Gastroesophageal sphincter (tissue), 4 donors: Measurements from ENCODE around the gene GAS2L2. TPM values are rescaled to one million over a fixed set of nuclear protein-coding genes. Genes with fewer than 3 reads are reported as not detected.

Experiments
- ATAC-seq: fragments of 150-250 bp; one replicate; pipeline ENCODE4 v1.9.1; 2016; ENCODE audit warnings: mild to moderate bottlenecking, moderate library complexity
- H3K27ac ChIP-seq, 4 donors: fragments of 200-600 bp; sonication (generic) in 3 of 4; 1 replicate in 3 of 4; 2 replicates in 1 of 4; pipeline ENCODE4 v1.5.1; 2016 to 2019
- H3K27me3 ChIP-seq: fragments of 200-600 bp; sonication (generic); one replicate; pipeline ENCODE4 v1.5.1; 2019
- H3K36me3 ChIP-seq, 2 donors: fragments of 200-600 bp; sonication (generic); one replicate each; pipeline ENCODE4 v1.5.1; 2019; ENCODE audit warnings: control low read depth in 1 of 2
- H3K4me1 ChIP-seq, 3 donors: fragments of 200-600 bp; sonication (generic); 1 replicate in 2 of 3; 2 replicates in 1 of 3; pipeline ENCODE4 v1.5.1; 2016 to 2019; ENCODE audit warnings: control low read depth in 2 of 3
- H3K4me3 ChIP-seq, 2 donors: fragments of 200-600 bp; sonication (generic); one replicate each; pipeline ENCODE4 v1.5.1; 2019; ENCODE audit warnings: mild to moderate bottlenecking in 1 of 2, moderate library complexity in 1 of 2
- H3K9me3 ChIP-seq, 3 donors: fragments of 200-600 bp; sonication (generic); one replicate each; pipeline ENCODE4 v1.5.1; 2017 to 2019; ENCODE audit warnings: control low read depth in 2 of 3
- EP300 ChIP-seq: sonication (generic); formaldehyde crosslinking; IDR thresholded peaks from one replicate; pipeline ENCODE4 v1.6.1; 2017; ENCODE audit warnings: antibody characterized with exemption, mild to moderate bottlenecking
- POLR2A ChIP-seq, 2 donors: fragments of 450-650 bp; IDR thresholded peaks; one replicate each; pipeline ENCODE4 v1.6.1; 2017; ENCODE audit warnings: antibody characterized with exemption in 2 of 2, mild to moderate bottlenecking in 2 of 2, moderate library complexity in 1 of 2
- POLR2AphosphoS5 ChIP-seq: sonication (generic); formaldehyde crosslinking; IDR thresholded peaks from one replicate; pipeline ENCODE4 v1.6.1; 2017; ENCODE audit warnings: antibody characterized with exemption
- WGBS, 2 donors: methylation state at CpG; one replicate each; pipeline ENCODE4 v1.1.5; 2018; ENCODE audit warnings: low coverage in 1 of 2; 5-methylcytosine and 5-hydroxymethylcytosine counted together
- total RNA-seq, 4 donors: library from RNA; depleted of rRNA; stranded (reverse); fragments of >200 nt; gene quantifications; one replicate each; pipeline ENCODE4 v1.1.0, GENCODE V29; 2016
- TF ChIP-seq, protein P1 (sequence below), 4 experiments: fragments of 200-600 bp in 2 of 4; fragments of 450-650 bp in 2 of 4; sonication (generic) in 1 of 4; IDR thresholded peaks; one replicate each; pipeline ENCODE4 v1.5.1; 2017 to 2019; ENCODE audit warnings: antibody characterized with exemption in 4 of 4, mild to moderate bottlenecking in 2 of 4, moderate library complexity in 2 of 4

GAS2L2 gene
- total RNA-seq, 4 donors from 2014 or later = 1.5 TPM; not detected in 3

DNA sequence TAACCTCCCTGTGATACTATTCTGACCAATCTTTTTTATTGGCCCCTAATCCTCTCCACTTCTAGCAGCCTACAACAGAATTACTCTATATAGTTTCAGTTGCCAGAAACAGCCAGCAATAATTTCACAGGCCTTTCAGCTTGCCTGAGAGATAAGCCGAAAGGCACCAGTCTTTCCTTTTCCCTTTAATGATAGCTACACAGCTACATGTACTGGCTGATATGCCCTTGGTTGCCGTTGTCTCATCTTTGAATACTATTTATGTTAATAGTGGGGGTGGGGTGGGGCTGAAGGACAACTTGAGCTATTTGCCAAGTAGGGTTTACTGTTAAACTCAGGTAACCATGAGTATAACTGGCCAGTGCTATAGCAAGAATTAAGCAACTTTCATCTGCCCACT lies 57.4 kb downstream of the GAS2L2 start:
- Histone ChIP-seq H3K36me3 (peaks cover 0 to 69% of the 10 kb centered on the region in 2 donors), H3K27ac (no peak overlapping the region), H3K4me1 (no peaks in the 10 kb centered on the region), H3K4me3 (no peak overlapping the region), H3K9me3 (no peaks in the 10 kb centered on the region), H3K27me3 (no peaks in the 10 kb centered on the region)
- TF ChIP-seq POLR2A (IDR thresholded peaks at IDR 0.05) (no peak), POLR2AphosphoS5 (no peak), EP300 (no peak)
- TF ChIP-seq, protein P1, sequence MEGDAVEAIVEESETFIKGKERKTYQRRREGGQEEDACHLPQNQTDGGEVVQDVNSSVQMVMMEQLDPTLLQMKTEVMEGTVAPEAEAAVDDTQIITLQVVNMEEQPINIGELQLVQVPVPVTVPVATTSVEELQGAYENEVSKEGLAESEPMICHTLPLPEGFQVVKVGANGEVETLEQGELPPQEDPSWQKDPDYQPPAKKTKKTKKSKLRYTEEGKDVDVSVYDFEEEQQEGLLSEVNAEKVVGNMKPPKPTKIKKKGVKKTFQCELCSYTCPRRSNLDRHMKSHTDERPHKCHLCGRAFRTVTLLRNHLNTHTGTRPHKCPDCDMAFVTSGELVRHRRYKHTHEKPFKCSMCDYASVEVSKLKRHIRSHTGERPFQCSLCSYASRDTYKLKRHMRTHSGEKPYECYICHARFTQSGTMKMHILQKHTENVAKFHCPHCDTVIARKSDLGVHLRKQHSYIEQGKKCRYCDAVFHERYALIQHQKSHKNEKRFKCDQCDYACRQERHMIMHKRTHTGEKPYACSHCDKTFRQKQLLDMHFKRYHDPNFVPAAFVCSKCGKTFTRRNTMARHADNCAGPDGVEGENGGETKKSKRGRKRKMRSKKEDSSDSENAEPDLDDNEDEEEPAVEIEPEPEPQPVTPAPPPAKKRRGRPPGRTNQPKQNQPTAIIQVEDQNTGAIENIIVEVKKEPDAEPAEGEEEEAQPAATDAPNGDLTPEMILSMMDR (IDR thresholded peaks at IDR 0.05) = no peak
- no peak for ATAC-seq
- WGBS, 2 donors = 75 to 80% methylated on average over 1 to 2 of the region's 2 CpGs

DNA sequence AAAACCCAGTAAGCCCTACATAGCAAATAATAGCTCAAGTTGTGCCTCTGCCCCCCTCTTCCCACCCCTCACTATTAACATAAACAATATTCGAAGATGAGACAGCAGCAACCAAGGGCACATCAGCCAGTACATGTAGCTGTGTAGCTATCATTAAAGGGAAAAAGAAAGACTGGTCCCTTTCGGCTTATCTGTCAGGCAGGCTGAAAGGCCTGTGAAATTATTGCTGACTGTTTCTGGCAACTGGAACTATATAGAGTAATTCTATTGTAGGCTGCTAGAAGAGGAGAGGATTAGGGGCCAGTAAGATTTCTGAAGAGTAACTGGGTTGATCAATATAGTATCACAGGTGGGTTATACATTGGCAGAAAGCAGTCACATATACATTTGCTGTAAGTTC lies 58.1 kb downstream of the GAS2L2 start:
- H3K36me3 ChIP-seq = peaks cover 0 to 76% of the 10 kb centered on the region in 2 donors
- no peak overlapping the region for H3K27ac ChIP-seq
- H3K4me1 ChIP-seq = no peaks in the 10 kb centered on the region
- ATAC-seq = no peak
- TF ChIP-seq, protein P1 (IDR thresholded peaks at IDR 0.05) = no peak
- TF ChIP-seq EP300 (no peak), POLR2A (IDR thresholded peaks at IDR 0.05) (no peak)
- WGBS, 2 donors = 66 to 75% methylated on average over 2 of the region's 2 CpGs
- H3K4me3 ChIP-seq = no peak overlapping the region
- H3K9me3 ChIP-seq = no peaks in the 10 kb centered on the region
- H3K27me3 ChIP-seq = no peaks in the 10 kb centered on the region

Other genes starting within 250 kb of the GAS2L2 start
- 1 to 10 TPM in 2 of 4 donors, under 1 TPM in 2; 0.17 to 1.9 (median 0.92) TPM for gene SLFN12L, start 215.6 kb downstream of the GAS2L2 start, total RNA-seq
- not detected for gene SLFN14, start 192.4 kb downstream of the GAS2L2 start, total RNA-seq
- gene PEX12, start 174.7 kb downstream of the GAS2L2 start, total RNA-seq = 1 to 10 TPM; 3.8 to 7.7 (median 6.8) TPM
- gene AP2B1, start 165.9 kb downstream of the GAS2L2 start, total RNA-seq = 100 to 1,000 TPM; 104 to 383 (median 185) TPM
- gene RASL10B, start 21.6 kb downstream of the GAS2L2 start, total RNA-seq = 10 to 100 TPM in 3 of 4 donors, 1 to 10 TPM in 1; 4.2 to 25.9 (median 15.4) TPM
- gene C17orf50, start 7.6 kb upstream of the GAS2L2 start, total RNA-seq = not detected
- 100 to 1,000 TPM in 2 of 4 donors, 10 to 100 TPM in 2; 78.4 to 139 (median 97.3) TPM for gene MMP28, start 42.4 kb upstream of the GAS2L2 start, total RNA-seq
- 100 to 1,000 TPM in 2 of 4 donors, 10 to 100 TPM in 2; 58.2 to 144 (median 109) TPM for gene TAF15, start 56.2 kb upstream of the GAS2L2 start, total RNA-seq
- gene HEATR9, start 115.7 kb upstream of the GAS2L2 start, total RNA-seq = under 1 TPM in 1 of 4 donors, not detected in 3; 0.27 TPM
- gene CCL5, start 127.1 kb upstream of the GAS2L2 start, total RNA-seq = 1 to 10 TPM in 3 of 4 donors, under 1 TPM in 1; 0.78 to 3.8 (median 2.2) TPM
- under 1 TPM in 1 of 4 donors, not detected in 3; 0.79 TPM for gene RDM1, start 177.5 kb upstream of the GAS2L2 start, total RNA-seq
- gene LYZL6, start 190.5 kb upstream of the GAS2L2 start, total RNA-seq = not detected
- not detected for gene CCL16, start 228.3 kb upstream of the GAS2L2 start, total RNA-seq
- gene CCL14, start 233.5 kb upstream of the GAS2L2 start, total RNA-seq = 10 to 100 TPM in 3 of 4 donors, 1 to 10 TPM in 1; 6.5 to 57.5 (median 38.0) TPM
- gene CCL15, start 248.3 kb upstream of the GAS2L2 start, total RNA-seq = not detected